ENCODE measurements around the gene ATP5F1D.
"Not testable (repeated sequence)": the region's sequence is repeated elsewhere in the genome, so short reads cannot be mapped to it uniquely, and the experiment has no call there.

Gene ATP5F1D

DNA sequence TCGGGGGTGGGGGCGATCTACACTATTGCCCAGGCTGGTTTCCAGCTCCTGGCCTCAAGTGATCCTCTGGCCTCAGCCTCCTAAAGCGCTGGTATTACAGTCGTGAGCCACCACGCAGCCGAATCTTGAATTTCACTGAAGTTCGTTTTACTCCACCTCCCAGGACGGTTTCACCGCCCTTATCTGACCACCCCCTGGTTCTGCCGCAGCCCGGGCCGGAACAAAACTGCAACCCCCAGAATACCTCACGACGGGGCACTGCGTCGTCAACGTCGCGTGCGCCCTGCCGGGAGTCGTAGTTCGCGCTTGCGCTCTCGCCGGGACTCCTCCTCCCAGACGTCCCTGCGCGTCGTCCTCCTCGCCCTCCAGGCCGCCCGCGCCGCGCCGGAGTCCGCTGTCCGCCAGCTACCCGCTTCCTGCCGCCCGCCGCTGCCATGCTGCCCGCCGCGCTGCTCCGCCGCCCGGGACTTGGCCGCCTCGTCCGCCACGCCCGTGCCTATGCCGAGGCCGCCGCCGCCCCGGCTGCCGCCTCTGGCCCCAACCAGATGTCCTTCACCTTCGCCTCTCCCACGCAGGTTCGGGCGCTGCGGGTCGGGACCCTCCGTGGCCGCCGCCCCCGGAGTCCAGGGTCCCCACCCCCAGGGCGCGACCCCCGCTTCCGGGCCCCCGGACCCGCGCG is at the start of gene ATP5F1D:
Gene ATP5F1D (plus strand): TSS at position 335 of the 679 bp plus-strand sequence. CDS start 100 bp downstream, at position 435.
- DNase-seq (ENCODE audit: low read depth in 2 of 2, low spot score in 1 of 2) = peak; percentile 86 to 91

DNA sequence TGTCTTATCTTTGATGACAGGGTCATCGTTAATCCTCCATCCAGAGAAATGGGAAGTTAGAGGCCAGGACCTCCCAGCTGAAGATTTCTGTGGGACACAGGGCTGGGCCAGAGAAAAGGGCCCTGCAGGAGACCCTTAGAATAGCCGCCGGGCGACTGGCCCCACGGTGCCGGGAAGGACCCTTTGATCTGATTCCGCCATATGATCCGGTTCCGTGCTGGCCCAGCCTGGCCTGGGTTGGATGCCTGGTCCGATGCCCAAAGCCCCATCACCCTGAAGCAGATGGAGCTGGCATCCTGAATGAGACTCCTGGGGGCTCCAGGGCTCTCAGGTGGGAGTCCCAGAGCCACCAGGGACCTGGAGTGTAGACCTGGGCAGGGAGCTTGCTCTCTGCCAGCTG is 42.0 kb upstream of the ATP5F1D start:
- DNase-seq (ENCODE audit: low read depth in 2 of 2, low spot score in 1 of 2) = no peak

- not testable (repeated sequence) for DNase-seq (ENCODE audit: low read depth in 2 of 2, low spot score in 1 of 2)
Observed at GRCh38 chr19:1200614-1201013, 40.9 kb upstream of the ATP5F1D start.

GRCh38 chr19:1205114-1206099 is 36.1 kb upstream of the ATP5F1D start, which contains the start of gene STK11:
Gene STK11 (plus strand): TSS chr19:1205778. CDS start chr19:1206914, 1,136 bp downstream.
- DNase-seq (ENCODE audit: low read depth in 2 of 2, low spot score in 1 of 2) = peak; percentile 96 to 99

- no peak for DNase-seq (ENCODE audit: low read depth in 2 of 2, low spot score in 1 of 2)
Observed at GRCh38 chr19:1206150-1206863, 35.2 kb upstream of the ATP5F1D start.

GRCh38 chr19:1206864-1207450 is 34.6 kb upstream of the ATP5F1D start:
- no peak for DNase-seq (ENCODE audit: low read depth in 2 of 2, low spot score in 1 of 2)

DNA sequence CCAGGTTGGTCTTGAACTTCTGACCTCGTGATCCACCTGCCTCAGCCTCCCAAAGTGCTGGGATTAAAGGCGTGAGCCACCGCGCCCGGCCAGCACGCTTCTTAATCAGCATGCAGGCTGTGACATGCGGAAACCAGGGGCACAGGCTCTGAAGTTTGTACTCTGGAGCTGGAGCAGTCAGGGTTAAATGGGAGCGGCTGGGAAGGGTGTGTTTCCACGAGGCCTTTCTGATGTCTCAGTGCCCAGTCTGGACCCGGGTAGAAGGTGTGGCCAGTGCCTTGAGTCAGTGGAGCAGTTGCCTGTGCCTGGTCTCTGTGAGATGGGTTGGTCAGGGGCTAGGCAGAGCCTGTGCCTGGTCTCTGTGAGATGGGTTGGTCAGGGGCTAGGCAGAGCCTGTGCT is 32.7 kb upstream of the ATP5F1D start:
- DNase-seq (ENCODE audit: low read depth in 2 of 2, low spot score in 1 of 2) = not testable (repeated sequence)

DNA sequence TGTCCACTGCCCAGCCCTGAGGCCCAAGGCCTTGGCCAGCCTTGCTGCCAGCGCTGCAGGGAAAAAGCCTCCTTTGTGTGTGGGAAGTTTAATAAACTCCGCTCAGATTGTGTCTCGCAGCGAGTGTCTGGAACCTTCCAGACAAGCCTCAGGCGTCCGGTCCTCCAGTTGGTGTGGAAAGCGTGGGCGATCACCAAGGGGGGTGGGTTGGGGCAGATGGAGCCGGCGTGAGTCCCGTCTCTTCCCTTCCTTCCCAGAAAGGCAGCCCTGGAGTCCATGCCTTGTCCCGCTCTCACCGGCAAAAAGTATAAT is 31.4 kb upstream of the ATP5F1D start:
- DNase-seq (ENCODE audit: low read depth in 2 of 2, low spot score in 1 of 2) = no peak

- no peak for DNase-seq (ENCODE audit: low read depth in 2 of 2, low spot score in 1 of 2)
Observed at GRCh38 chr19:1211494-1212234, 29.9 kb upstream of the ATP5F1D start.

- DNase-seq (ENCODE audit: low read depth in 2 of 2, low spot score in 1 of 2) = no peak
Observed at GRCh38 chr19:1213391-1214286, 27.9 kb upstream of the ATP5F1D start.

DNA sequence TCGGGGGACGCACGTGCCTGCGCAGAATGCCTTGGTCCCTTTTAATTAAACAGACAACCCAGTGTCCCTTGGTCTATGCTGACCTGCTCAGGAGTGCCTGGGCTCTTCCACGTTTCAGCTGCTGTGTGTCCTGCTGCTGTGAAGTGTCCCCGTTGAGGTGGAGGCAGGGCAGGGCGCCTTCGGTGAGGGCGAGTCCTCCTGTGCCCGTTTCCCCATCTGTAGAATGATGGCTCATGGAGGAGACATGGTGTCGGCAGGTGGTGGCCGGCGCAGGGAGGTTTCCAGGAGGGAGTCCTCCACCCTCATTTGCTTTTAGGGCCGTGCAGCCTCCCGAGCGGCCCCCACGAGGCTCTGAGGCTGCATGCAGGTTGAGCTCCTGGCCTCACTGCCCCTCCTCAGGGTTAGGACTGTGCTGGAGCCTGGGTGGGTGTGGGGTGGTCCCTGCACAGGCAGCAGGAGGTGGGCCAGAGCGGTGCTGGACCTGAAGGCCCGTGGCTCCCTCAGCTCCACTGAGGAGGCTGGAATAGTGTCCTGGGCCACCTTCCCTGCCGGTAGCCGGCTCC is 27.2 kb upstream of the ATP5F1D start:
- DNase-seq (ENCODE audit: low read depth in 2 of 2, low spot score in 1 of 2) = no peak

DNA sequence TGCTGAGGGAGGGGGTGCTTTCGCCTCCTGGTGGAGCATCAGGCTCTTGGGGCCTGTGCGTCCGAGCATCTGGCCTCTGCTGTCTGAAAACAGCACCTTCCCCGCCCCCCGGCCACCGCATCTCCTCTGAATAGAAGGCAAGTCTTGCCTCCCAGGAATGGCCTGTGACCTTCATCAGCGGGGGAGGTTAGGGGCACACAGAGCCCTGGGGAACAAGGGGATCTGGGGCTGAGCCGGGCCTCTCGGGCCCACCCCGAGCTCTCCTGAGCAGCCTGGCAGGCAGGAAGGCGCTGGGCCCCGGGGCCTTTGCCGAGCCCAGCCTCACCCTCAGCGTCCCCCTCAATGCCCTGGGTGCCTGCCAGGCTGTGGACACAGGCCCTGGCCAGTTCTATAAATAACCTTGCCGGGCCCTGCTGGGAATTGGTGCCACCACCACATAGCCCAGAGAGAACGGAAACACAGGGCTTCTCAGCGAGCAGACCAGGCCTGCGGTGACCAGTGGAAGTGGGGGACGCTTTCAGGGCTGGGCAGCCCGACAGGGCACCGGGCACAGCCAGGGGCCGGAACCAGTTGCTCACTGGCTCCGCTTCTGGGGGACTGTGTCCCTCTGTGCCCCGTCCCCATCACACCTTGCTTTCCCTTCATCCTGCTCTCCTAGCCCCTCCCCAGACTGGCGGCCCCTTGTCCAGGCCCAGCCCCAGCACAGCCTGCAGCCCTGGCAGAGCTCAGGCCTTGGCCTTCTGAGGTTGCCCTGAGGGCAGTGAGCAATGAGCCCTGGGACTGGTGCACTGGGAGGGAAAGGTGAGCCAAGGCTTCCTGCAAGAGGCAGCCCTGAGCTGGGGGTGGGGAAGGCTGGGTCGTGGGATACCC is 26.5 kb upstream of the ATP5F1D start:
- no peak for DNase-seq (ENCODE audit: low read depth in 2 of 2, low spot score in 1 of 2)

DNA sequence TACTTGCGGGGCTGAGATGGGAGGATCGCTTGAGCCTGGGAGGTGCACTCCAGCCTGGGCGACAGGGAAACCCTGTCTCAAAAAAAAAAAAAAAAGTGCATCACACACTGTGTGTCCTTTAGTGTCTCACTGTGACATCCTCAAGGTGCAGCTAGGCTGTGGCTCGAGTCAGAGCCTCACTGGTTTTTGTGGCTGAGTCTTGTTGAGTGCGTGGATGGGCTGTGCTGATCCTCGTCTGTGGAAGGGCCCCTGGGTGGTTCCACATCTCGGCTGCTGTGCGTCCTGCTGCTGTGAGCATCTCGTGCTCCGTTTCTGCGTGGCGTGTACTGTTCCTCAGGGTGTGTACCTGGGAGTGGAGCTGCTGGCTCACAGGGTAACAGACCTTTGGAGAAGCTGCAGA is 24.8 kb upstream of the ATP5F1D start:
- DNase-seq (ENCODE audit: low read depth in 2 of 2, low spot score in 1 of 2) = no peak

GRCh38 chr19:1217366-1217765 is 24.2 kb upstream of the ATP5F1D start:
- no peak for DNase-seq (ENCODE audit: low read depth in 2 of 2, low spot score in 1 of 2)

GRCh38 chr19:1218751-1219567 is 22.6 kb upstream of the ATP5F1D start:
- no peak for DNase-seq (ENCODE audit: low read depth in 2 of 2, low spot score in 1 of 2)

DNA sequence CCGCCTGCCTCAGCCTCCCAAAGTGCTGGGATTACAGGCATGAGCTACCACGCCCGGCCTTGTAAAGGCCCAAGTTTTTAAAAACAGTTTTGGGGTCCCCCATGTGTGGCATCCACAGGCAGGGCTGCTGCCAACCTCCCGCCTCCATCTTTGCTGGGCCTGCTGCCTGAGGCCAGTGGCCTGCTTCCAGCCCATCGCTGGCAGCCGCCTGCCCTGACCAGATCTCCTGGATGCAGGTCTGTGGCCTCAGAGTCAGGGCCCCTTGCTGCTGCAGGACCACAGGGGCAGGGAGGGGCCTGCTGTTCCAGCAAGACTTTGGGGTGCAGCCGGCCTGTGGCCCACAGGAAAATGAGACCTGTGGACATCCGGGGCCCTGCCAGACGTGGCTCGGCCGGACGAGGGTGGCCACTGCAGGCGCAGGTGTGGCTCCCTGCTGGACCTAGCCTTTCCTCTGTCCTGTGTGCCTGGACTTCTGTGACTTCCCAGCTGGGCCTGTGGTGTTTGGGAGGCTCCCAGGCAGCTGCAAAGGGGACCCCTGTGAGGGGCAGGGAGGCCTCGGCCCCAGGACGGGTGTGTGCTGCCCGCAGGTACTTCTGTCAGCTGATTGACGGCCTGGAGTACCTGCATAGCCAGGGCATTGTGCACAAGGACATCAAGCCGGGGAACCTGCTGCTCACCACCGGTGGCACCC is 21.6 kb upstream of the ATP5F1D start:
- no peak for DNase-seq (ENCODE audit: low read depth in 2 of 2, low spot score in 1 of 2)

DNA sequence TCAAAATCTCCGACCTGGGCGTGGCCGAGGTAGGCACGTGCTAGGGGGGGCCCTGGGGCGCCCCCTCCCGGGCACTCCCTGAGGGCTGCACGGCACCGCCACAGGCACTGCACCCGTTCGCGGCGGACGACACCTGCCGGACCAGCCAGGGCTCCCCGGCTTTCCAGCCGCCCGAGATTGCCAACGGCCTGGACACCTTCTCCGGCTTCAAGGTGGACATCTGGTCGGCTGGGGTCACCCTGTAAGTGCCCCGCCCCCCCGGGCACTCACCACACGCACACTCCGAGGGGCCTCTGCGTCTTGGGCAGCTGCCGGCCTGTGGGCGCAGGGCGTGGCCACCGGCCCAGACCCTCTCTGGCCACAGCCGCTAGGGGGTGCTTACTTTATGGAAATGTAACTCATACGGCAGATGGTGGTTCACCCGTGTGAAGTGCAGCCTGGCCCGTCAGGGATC is 21.0 kb upstream of the ATP5F1D start:
- no peak for DNase-seq (ENCODE audit: low read depth in 2 of 2, low spot score in 1 of 2)

Measured in stimulated activated CD8-positive, alpha-beta memory T cell treated with anti-CD3 and anti-CD28 coated beads, Interleukin-4, amount 100 ng/mL, for 1 hour (primary cell).